Measurements from ENCODE around the gene RNF183.

The RNF183 gene

GRCh38 chr9:113316030-113316429 lies 12.9 kb upstream of the RNF183 start:
- no peak for DNase-seq (ENCODE audit: low read depth in 1 of 2, low spot score in 1 of 2)
- Histone ChIP-seq H3K27me3 (ENCODE audit: insufficient read depth, poor library complexity, severe bottlenecking) (no peaks in the 10 kb centered on the region), H3K27ac (replicated peaks) (no peak overlapping the region), H3K4me3 (replicated peaks; ENCODE audit: insufficient read depth, low read length) (no peak overlapping the region)
- TF ChIP-seq REST (IDR thresholded peaks at IDR 0.05; ENCODE audit: insufficient replicate concordance, low read depth) (no peak), GABPA (IDR thresholded peaks at IDR 0.05; ENCODE audit: low read depth) (no peak), POLR2AphosphoS5 (IDR thresholded peaks at IDR 0.05; ENCODE audit: low read depth) (no peak), SPI1 (IDR thresholded peaks at IDR 0.05; ENCODE audit: borderline replicate concordance, low read depth) (no peak), CTCF (IDR thresholded peaks at IDR 0.05; ENCODE audit: insufficient read depth, low read length) (no peak)

GRCh38 chr9:113315231-113315630 lies 12.1 kb upstream of the RNF183 start:
- Histone ChIP-seq H3K27me3 (ENCODE audit: insufficient read depth, poor library complexity, severe bottlenecking) (no peaks in the 10 kb centered on the region), H3K27ac (replicated peaks) (no peak overlapping the region), H3K4me3 (replicated peaks; ENCODE audit: insufficient read depth, low read length) (no peak overlapping the region)
- TF ChIP-seq GABPA (IDR thresholded peaks at IDR 0.05; ENCODE audit: low read depth) (no peak), CTCF (IDR thresholded peaks at IDR 0.05; ENCODE audit: insufficient read depth, low read length) (no peak), SPI1 (IDR thresholded peaks at IDR 0.05; ENCODE audit: borderline replicate concordance, low read depth) (no peak)
- no peak for DNase-seq (ENCODE audit: low read depth in 1 of 2, low spot score in 1 of 2)

- Histone ChIP-seq H3K27me3 (ENCODE audit: insufficient read depth, poor library complexity, severe bottlenecking) (no peaks in the 10 kb centered on the region), H3K4me3 (replicated peaks; ENCODE audit: insufficient read depth, low read length) (no peak overlapping the region), H3K27ac (replicated peaks) (no peak overlapping the region)
- no peak for DNase-seq (ENCODE audit: low read depth in 1 of 2, low spot score in 1 of 2)
- TF ChIP-seq CTCF (IDR thresholded peaks at IDR 0.05; ENCODE audit: insufficient read depth, low read length), result no peak
- no peak for TF ChIP-seq SPI1 (IDR thresholded peaks at IDR 0.05; ENCODE audit: borderline replicate concordance, low read depth)
Measured at GRCh38 chr9:113313261-113313660, 10.1 kb upstream of the RNF183 start.

- H3K27ac ChIP-seq (replicated peaks), result no peak overlapping the region
- H3K4me3 ChIP-seq (replicated peaks; ENCODE audit: insufficient read depth, low read length), result no peak overlapping the region
Measured at GRCh38 chr9:113311961-113312360, 8.8 kb upstream of the RNF183 start.

More at GRCh38 chr9:113311961-113312360, 8.8 kb upstream of the RNF183 start:
- TF ChIP-seq CTCF (IDR thresholded peaks at IDR 0.05; ENCODE audit: insufficient read depth, low read length), result no peak
- no peak for TF ChIP-seq POLR2AphosphoS5 (IDR thresholded peaks at IDR 0.05; ENCODE audit: low read depth)
- TF ChIP-seq GABPA (IDR thresholded peaks at IDR 0.05; ENCODE audit: low read depth), result no peak
- TF ChIP-seq SPI1 (IDR thresholded peaks at IDR 0.05; ENCODE audit: borderline replicate concordance, low read depth), result no peak
- TF ChIP-seq REST (IDR thresholded peaks at IDR 0.05; ENCODE audit: insufficient replicate concordance, low read depth), result no peak
- no peaks in the 10 kb centered on the region for H3K27me3 ChIP-seq (ENCODE audit: insufficient read depth, poor library complexity, severe bottlenecking)
- DNase-seq (ENCODE audit: low read depth in 1 of 2, low spot score in 1 of 2), result no peak

Measured in HL-60 (cell line).